ENCODE data around the gene CCDC85B.
A peak's percentile ranks its signal among the peaks of the same experiment; 100 is the strongest.

CCDC85B gene

DNA sequence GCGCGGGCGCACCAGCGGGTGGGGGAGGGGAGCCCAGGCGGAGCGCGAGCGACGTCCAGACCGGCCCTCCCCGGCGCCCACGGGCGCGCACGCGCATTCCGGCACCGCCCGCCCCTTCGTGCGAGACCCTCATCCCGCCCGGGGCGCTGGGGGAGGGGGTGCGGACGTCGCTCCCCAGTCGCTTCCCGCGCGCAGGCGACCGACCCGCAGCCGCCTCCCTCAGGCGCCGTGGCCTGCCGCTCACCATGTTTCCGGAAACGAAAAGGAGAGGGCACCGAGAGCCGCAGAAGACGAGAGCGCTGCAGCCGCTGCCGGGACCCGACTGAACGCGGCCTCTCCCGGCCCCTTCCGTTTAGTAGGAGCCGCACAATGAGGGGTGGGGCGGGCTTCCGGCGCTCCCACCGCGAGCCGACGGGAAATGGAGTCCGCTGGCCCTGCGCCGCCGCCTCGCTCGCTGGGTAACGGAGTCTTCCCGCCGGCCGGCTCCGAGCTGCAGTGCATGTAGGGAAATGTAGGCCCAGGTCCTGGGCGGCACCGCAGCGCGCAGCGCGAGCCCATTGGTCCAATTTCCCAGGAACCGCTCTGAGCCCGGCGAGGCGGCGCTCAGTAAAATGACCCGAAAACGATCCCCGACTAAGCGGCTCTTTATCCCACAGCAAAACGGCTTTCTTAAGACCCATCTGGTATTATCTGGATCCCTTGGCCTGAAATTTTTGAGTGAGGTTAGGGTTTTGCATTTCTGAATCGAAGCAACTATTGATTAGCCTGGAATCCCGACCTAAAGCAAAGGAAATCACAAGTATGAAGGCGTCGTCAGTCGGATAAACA lies 32.4 kb upstream of the CCDC85B start, which contains the start of gene CFL1:
TSS of gene CFL1 (minus strand) at position 328 of the 828 bp plus-strand sequence. CDS start at position 247, 81 bp downstream.
- peak; percentile 98 for DNase-seq

- DNase-seq = no peak
Observed at GRCh38 chr11:65858681-65859087, 31.8 kb upstream of the CCDC85B start.

DNA sequence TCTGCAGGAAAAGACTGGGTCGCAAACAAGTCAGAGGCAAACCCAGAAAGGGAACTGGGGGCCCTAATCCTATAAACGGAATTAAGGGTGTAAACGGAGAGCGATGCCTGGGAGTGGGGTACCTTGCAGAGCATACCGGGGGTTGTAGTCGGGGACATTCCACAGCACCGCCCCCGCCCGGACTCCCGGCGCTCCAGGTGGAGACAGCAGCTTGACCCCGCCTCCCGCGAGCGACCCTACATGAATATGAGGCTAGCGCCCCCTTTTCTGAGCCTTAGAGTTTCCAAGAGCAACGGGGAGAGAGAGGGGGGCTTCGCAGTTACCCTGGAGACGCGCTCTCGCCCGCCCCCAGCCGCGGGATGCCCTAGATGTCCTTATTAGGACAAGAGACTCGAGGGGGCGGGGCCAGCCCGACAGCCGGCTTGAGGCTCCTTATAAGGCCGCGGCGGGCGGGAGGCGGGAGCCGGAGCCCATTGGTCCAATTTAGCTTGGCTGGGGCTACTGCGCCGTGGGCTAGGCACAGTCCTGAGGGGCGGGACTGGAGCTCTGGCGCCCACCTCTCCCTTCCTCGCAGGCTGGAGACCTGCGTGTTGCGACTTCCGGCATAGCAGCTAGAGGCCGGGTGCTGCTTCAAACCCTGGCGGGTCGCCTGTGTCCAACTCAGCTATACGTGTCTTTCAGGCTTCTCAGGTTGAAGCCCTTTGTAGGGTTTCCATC lies 31.2 kb upstream of the CCDC85B start:
- peak; percentile 98 for DNase-seq

DNA sequence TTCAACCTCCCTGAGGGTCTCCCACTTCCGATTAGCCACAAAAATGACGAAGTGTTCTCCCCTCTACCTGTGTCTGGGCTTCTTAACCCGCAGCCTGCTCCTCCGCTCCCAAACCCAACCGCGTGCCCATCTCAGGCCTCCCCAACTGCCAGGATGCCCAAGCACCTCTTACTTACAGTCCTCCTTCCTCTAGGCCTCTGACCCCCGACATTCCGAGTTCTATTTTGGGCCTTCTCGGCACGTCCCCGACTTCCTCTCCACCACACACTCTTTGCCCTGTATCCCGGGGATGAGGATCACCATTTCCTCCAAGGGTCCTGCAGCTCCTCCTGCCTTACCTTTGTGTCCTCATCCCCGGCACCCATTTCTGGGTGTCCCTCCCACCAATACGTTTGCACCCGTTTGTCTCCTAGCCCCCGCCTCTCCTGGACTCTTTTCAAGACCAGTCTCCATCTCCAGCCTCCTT lies 30.6 kb upstream of the CCDC85B start:
- DNase-seq = no peak

DNA sequence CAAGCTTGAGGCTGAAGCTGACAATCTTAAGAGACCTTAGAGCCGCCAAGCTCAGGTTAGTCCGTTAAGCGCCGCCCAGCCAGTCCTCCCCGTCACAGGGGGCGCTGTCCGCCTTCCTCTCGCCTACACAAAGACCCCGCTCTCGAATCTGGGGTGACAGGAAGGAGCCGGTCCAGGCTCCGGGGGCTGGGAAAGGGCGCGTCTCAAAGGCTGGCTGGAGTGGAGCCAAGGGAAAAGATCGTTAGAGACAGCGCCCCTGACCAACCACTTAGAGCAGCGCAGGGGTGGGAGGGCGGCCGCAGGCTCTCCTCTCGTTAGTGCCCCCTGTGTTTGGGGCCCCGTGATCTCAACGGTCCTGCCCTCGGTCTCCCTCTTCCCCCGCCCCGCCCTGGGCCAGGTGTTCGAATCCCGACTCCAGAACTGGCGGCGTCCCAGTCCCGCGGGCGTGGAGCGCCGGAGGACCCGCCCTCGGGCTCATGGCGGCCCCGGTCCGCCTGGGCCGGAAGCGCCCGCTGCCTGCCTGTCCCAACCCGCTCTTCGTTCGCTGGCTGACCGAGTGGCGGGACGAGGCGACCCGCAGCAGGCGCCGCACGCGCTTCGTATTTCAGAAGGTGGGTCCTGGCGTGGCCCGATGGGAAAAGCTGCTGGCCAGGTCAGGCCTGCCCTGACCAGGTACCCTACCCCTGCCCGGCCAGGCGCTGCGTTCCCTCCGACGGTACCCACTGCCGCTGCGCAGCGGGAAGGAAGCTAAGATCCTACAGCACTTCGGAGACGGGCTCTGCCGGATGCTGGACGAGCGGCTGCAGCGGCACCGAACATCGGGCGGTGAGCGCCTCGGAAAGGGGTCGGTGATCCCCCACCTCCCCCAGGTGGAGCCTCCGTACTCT lies 30.0 kb upstream of the CCDC85B start, which contains the start of gene MUS81:
TSS of gene MUS81 (plus strand) at position 156 of the 887 bp plus-strand sequence. CDS start at position 477, 321 bp downstream.
- peak; percentile 97 for DNase-seq

- no peak for DNase-seq
Observed at GRCh38 chr11:65861165-65861505, 29.3 kb upstream of the CCDC85B start.

DNA sequence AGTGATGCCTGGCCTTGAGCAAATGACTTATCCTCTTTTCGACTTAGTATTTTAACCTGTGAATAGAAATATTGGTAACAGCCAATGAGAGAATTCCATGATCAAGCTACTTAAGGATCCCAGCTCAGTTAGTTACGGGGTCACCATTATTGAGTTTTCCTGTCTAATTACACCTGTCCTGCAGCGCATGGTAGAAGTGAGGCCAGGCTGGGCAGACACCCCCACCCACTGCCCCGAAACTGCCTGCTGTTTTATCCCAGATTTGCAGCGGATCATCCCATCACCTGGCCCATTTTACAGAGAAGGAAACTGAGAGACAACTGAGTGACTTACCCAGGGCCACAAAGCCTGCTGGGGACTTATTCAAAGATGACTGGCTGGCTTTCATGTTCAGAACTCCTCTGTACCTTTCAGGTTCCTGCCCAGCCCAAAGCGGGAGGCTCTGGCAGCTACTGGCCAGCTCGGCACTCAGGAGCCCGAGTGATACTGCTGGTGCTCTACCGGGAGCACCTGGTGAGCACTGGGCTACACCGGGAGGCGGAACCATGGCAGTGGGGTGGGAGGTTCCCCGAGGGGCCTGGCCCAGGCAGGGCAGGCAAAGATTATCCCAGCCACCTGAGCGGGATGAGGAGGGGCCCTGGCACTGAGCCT lies 28.8 kb upstream of the CCDC85B start:
- DNase-seq = no peak

GRCh38 chr11:65862191-65862735 lies 28.2 kb upstream of the CCDC85B start:
- no peak for DNase-seq

- no peak for DNase-seq
Observed at GRCh38 chr11:65862941-65863888, 27.3 kb upstream of the CCDC85B start.

- no peak for DNase-seq
Observed at GRCh38 chr11:65863889-65864705, 26.4 kb upstream of the CCDC85B start.

- no peak for DNase-seq
Observed at GRCh38 chr11:65864706-65865471, 25.6 kb upstream of the CCDC85B start.

- DNase-seq = no peak
Observed at GRCh38 chr11:65865550-65866172, 24.8 kb upstream of the CCDC85B start.

DNA sequence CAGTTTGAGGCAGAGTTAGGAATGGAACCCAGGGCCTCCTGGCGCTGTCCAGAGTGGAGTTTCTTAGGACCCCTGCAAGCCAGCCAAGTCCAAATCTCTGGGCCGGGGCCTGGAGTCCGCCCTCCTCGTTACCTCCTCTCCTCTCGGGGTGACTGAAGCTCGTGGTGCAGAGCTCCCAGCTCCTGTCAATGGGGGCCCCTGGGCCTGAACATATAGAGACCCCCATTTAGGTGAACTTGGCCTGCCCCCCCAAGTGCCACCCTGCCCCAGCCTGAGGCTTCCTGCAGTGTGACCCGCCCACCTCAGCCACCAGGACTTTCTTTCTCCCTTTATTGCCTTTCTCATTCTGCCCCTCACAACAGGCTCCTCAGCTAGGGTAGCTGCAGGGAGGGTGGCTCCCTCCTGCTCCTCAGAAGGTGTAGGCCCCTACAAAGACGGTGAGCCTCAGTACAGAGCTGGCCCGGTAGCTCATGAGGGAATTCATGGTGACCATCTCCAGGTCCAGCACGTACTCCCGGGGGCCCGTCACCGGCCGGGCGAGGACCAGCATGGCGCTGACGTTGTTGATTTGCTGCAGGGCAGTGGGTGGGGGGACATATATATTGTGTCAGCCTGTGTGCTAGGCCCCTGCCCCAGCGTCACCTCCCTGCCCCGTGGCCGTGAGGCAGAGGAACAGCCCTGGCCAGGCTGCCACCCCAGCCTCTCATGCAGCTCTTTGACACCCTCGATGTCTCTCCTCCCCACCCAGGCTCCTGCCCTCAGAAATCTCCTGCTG lies 23.8 kb upstream of the CCDC85B start:
- no peak for DNase-seq

DNA sequence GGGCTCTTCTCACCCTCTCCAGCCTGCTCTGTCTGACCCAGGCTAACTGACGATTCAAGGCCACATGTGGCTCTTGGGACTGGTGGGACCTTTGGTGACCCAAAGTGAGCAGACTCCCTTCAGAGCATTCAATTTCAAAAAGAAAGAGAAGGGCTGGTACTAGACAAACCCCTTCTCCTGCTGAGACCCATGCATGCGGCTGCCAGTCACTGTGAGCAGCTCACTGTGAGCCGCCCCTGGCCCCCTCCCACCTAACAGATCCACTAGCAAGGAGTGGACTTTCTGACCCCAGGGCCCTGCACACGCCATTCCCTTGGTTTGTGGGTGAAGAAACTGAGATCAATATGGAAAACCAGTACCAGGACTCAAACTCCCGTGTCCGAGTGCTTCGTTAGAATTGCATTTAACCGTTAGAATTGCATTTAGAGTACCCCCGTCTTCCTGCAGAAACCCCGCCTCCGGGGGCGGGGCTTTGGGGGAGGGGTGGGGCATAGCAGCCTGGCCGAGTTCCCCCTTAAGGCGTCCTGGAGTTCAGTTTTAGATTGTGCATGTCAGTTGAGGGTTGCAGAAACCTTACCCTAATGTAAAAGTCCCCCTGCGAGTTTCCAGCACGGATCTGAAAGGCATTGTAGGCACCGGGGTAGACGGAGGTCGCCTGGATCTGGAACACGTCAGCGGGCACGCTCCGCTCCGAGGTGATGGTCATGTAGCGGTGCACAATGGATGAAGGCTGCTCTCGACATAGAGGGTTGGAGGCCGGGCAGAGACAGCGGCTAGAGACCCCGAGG lies 23.0 kb upstream of the CCDC85B start:
- peak; percentile 46 for DNase-seq

- DNase-seq = peak; percentile 76
Observed at GRCh38 chr11:65868076-65868667, 22.3 kb upstream of the CCDC85B start.

DNA sequence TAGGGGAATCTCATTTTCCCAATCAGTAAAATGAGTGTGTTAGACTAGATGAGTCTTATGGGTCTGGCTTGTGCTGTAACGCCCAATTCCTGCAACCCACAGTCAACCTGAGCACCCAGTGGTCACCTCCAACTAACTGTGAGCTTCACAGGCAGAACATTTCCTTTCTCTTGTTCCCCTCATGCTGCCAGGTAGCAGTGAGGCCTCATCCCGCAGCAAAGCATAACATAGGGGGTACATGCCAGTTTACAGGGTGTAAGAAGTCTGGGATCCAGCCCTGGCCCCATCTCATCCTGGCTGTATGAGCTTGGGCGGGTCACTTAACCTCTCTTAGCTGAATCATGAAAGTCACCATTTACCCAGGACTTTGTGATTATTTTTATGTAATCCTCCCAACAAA lies 21.6 kb upstream of the CCDC85B start:
- no peak for DNase-seq
